Right lobe of liver (tissue), 4 donors: ENCODE results near the gene PTPRD.

Source experiments
- POLR2A ChIP-seq: fragments of 450-650 bp; IDR thresholded peaks from one replicate; pipeline ENCODE4 v1.6.1; 2017; ENCODE audit warnings: antibody characterized with exemption, mild to moderate bottlenecking
- TF ChIP-seq, protein P1 (sequence below), 4 donors: fragments of 200-600 bp in 3 of 4; fragments of 450-650 bp in 1 of 4; IDR thresholded peaks; one replicate each; pipeline versions ENCODE4 v1.5.1 to v1.8.0; 2016 to 2022; ENCODE audit warnings: antibody characterized with exemption in 4 of 4, mild to moderate bottlenecking in 2 of 4
- donor health status: DM: no; HTN: no; CAD: no.
- donor health status: DM: no; HTN: no; CAD: no.
- donor health status: DM: no; HTN: yes; CAD: no.

- TF ChIP-seq, protein P1, sequence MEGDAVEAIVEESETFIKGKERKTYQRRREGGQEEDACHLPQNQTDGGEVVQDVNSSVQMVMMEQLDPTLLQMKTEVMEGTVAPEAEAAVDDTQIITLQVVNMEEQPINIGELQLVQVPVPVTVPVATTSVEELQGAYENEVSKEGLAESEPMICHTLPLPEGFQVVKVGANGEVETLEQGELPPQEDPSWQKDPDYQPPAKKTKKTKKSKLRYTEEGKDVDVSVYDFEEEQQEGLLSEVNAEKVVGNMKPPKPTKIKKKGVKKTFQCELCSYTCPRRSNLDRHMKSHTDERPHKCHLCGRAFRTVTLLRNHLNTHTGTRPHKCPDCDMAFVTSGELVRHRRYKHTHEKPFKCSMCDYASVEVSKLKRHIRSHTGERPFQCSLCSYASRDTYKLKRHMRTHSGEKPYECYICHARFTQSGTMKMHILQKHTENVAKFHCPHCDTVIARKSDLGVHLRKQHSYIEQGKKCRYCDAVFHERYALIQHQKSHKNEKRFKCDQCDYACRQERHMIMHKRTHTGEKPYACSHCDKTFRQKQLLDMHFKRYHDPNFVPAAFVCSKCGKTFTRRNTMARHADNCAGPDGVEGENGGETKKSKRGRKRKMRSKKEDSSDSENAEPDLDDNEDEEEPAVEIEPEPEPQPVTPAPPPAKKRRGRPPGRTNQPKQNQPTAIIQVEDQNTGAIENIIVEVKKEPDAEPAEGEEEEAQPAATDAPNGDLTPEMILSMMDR (IDR thresholded peaks at IDR 0.05): no peak
- TF ChIP-seq POLR2A: no peak
Measured at GRCh38 chr9:8531826-8532415, 2080.9 kb downstream of the PTPRD start.
